Measurements from ENCODE around the gene IFIT1B. TPM values are rescaled to one million over a fixed set of nuclear protein-coding genes. Genes with fewer than 3 reads are reported as not detected.

The IFIT1B gene
- total and polyA plus RNA-seq, 9 of the 15 experiments (the other 6 are each of a cell fraction or from before 2014, with no cell fraction given): not detected

GRCh38 chr10:89428877-89429276, 51.0 kb downstream of the IFIT1B start:
- WGBS (ENCODE audit: insufficient coverage, low coverage, missing lambda C conversion rate): 0% methylated on average over 1 of the region's 1 CpG
- DNase-seq (ENCODE audit: extremely low read depth in 1 of 4, low spot score in 3 of 4): no peak
- Histone ChIP-seq H3K27ac (ENCODE audit: extremely low read depth, low read depth, low read length) (no peak overlapping the region), H3K9me3 (replicated peaks; ENCODE audit: control insufficient read depth, insufficient read depth, low read depth, low read length) (no peaks in the 10 kb centered on the region), H2AFZ (ENCODE audit: low read depth, low read length) (no peak overlapping the region), H3K9me1 (ENCODE audit: control insufficient read depth, insufficient read depth, low read length) (no peaks in the 10 kb centered on the region), H4K20me1 (replicated peaks; ENCODE audit: control insufficient read depth, insufficient read depth, low read length) (no peaks in the 10 kb centered on the region), H3K27me3 (ENCODE audit: control insufficient read depth in 2 of 2, insufficient read depth in 2 of 2, low read length in 2 of 2) (peaks cover 0 to 1% of the 10 kb centered on the region in 2 experiments; a peak in 2 of 5 replicates), H3K4me3 (no peak overlapping the region), H3K79me2 (ENCODE audit: control insufficient read depth, insufficient read depth, low read length) (no peaks in the 10 kb centered on the region), H3K36me3 (ENCODE audit: control insufficient read depth, insufficient read depth, low read length) (no peaks in the 10 kb centered on the region), H3K4me1 (replicated peaks in 1 of 2; ENCODE audit: control insufficient read depth in 2 of 2, insufficient read depth in 2 of 2, low read length in 2 of 2) (no peaks in the 10 kb centered on the region), H3K4me2 (ENCODE audit: insufficient read depth, low read length) (no peak overlapping the region), H3K9ac (ENCODE audit: insufficient read depth in 1 of 2, low read depth in 2 of 2, low read length in 2 of 2) (no peak overlapping the region)
- no TSS peak for BruUV-seq (replicated peaks)
- no peak for ATAC-seq
- intact Hi-C loops (cut with micrococcal nuclease) (loop anchor here (5.0 kb wide), 1 partner anchor 1433 kb away; no protein-coding TSS in a partner anchor), in situ Hi-C loops (cut with MboI) (loop anchor here (25.0 kb wide), 1 partner anchor 1433 kb away; the partner anchor contains the start of genes HTR7 and RPP30)
- no peak for FAIRE-seq
- ChIA-PET CTCF (ENCODE audit: low intra/inter-chr PET ratio) (no interaction called here), POLR2A (interaction anchor here (0.6 kb wide), 1 partner anchor 179 kb away, joined by 3 read pairs; no protein-coding TSS in a partner anchor)
- TF ChIP-seq, protein P1, sequence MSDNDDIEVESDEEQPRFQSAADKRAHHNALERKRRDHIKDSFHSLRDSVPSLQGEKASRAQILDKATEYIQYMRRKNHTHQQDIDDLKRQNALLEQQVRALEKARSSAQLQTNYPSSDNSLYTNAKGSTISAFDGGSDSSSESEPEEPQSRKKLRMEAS (CRISPR knock-in tag; IDR thresholded peaks at IDR 0.05): no peak
- TF ChIP-seq ZNF212 (CRISPR knock-in tag; IDR thresholded peaks at IDR 0.05) (no peak), FOXK1 (CRISPR knock-in tag; IDR thresholded peaks at IDR 0.05; ENCODE audit: borderline replicate concordance) (no peak), SREBF2 (CRISPR knock-in tag; IDR thresholded peaks at IDR 0.05) (no peak), PATZ1 (CRISPR knock-in tag; IDR thresholded peaks at IDR 0.05; ENCODE audit: borderline replicate concordance) (no peak), MCM3 (IDR thresholded peaks at IDR 0.05) (no peak)
- TF ChIP-seq, protein P2, sequence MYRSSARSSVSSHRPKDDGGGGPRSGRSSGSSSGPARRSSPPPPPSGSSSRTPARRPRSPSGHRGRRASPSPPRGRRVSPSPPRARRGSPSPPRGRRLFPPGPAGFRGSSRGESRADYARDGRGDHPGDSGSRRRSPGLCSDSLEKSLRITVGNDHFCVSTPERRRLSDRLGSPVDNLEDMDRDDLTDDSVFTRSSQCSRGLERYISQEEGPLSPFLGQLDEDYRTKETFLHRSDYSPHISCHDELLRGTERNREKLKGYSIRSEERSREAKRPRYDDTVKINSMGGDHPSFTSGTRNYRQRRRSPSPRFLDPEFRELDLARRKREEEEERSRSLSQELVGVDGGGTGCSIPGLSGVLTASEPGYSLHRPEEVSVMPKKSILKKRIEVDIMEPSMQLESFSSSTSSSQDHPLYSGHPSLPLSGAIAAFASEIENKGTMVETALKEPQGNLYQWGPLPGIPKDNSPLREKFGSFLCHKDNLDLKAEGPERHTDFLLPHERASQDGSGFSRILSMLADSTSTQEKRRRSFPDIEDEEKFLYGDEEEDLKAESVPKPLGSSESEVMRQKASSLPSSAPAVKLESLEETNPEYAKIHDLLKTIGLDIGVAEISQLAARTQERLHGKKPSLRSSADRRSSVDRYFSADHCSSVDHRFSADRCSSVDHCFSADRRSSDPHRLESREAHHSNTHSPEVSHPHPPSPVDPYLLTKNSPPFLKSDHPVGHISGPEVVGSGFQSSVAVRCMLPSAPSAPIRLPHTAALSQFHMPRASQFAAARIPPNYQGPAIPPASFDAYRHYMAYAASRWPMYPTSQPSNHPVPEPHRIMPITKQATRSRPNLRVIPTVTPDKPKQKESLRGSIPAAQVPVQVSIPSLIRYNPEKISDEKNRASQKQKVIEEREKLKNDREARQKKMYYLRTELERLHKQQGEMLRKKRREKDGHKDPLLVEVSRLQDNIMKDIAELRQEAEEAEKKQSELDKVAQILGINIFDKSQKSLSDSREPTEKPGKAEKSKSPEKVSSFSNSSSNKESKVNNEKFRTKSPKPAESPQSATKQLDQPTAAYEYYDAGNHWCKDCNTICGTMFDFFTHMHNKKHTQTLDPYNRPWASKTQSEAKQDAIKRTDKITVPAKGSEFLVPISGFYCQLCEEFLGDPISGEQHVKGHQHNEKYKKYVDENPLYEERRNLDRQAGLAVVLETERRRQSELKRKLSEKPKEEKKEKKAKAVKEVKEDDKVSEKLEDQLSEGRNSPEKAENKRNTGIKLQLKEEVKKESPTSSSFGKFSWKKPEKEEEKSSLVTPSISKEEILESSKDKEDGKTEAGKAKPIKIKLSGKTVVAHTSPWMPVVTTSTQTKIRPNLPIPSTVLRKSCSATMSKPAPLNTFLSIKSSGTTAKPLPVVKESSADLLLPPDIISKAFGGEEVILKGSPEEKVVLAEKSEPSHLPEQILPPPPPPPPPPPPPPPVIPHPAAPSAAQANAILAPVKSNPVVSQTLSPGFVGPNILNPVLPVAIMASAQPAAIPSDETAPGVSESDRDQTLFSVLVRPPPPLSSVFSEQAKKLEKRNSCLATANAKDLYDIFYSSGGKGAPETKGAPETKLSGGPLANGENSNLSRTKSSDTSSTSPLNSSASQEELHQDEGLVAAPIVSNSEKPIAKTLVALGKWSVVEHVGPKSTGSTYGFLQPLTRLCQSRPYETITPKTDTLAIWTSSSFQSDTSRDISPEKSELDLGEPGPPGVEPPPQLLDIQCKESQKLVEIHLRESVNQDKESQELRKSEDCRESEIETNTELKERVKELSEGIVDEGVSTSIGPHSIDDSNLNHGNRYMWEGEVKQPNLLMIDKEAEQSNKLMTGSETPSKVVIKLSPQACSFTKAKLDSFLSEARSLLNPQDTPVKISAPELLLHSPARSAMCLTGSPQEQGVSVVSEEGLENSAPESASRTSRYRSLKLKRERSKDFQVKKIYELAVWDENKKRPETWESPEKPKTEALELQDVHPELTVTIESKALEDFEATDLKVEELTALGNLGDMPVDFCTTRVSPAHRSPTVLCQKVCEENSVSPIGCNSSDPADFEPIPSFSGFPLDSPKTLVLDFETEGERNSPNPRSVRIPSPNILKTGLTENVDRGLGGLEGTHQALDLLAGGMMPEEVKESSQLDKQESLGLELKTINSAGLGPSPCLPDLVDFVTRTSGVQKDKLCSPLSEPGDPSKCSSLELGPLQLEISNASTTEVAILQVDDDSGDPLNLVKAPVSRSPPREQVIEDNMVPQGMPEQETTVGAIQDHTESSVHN (IDR thresholded peaks at IDR 0.05; ENCODE audit: borderline replicate concordance in 1 of 2, low read depth in 1 of 2): no peak

Data from K562 (cell line).